HFFc6 (cell line): ENCODE data around the gene ZNF689. TPM values are rescaled to one million over a fixed set of nuclear protein-coding genes. Genes with fewer than 3 reads are reported as not detected.

Source experiments
- DNase-seq: peaks from one replicate; pipeline ENCODE4 v3.0.0-alpha.2; 2018
- H3K27ac Mint-ChIP-seq: 2 replicates; pipeline ENCODE4 v1.8.0; 2020; ENCODE audit warnings: mild to moderate bottlenecking, mixed read lengths
- H3K27me3 Mint-ChIP-seq: 2 replicates; pipeline ENCODE4 v1.8.0; 2021; ENCODE audit warnings: mild to moderate bottlenecking, moderate library complexity, mixed read lengths; ENCODE audit not compliant: insufficient read depth
- H3K36me3 Mint-ChIP-seq: 2 replicates; pipeline ENCODE4 v1.8.0; 2021; ENCODE audit warnings: low read depth, mixed read lengths
- H3K4me1 Mint-ChIP-seq: 2 replicates; pipeline ENCODE4 v1.8.0; 2020; ENCODE audit warnings: low read depth, mixed read lengths
- H3K4me3 Mint-ChIP-seq: 2 replicates; pipeline ENCODE4 v1.8.0; 2020; ENCODE audit warnings: mild to moderate bottlenecking, moderate library complexity, mixed read lengths
- H3K9me3 Mint-ChIP-seq: 2 replicates; pipeline ENCODE4 v1.8.0; 2020; ENCODE audit warnings: mild to moderate bottlenecking, mixed read lengths
- CTCF ChIP-seq: fragments of 200-600 bp; sonication (generic); IDR thresholded peaks from 2 replicates; pipeline ENCODE4 v1.5.0; 2021; ENCODE audit warnings: antibody characterized with exemption, mild to moderate bottlenecking
- total RNA-seq, 6 experiments: library from RNA; stranded (reverse); fragmentation: NEBNext Ultra II Directional; extraction: Animal tissue kit (Norgen Biotek cat#: 25700); gene quantifications; 2 replicates in 1 of 6; 3 replicates in 5 of 6; pipeline ENCODE4 v1.2.3, GENCODE V29; 2021

Gene ZNF689
- total RNA-seq, 6 experiments from 2014 or later = 6.9 to 8.7 (median 7.5) TPM

DNA sequence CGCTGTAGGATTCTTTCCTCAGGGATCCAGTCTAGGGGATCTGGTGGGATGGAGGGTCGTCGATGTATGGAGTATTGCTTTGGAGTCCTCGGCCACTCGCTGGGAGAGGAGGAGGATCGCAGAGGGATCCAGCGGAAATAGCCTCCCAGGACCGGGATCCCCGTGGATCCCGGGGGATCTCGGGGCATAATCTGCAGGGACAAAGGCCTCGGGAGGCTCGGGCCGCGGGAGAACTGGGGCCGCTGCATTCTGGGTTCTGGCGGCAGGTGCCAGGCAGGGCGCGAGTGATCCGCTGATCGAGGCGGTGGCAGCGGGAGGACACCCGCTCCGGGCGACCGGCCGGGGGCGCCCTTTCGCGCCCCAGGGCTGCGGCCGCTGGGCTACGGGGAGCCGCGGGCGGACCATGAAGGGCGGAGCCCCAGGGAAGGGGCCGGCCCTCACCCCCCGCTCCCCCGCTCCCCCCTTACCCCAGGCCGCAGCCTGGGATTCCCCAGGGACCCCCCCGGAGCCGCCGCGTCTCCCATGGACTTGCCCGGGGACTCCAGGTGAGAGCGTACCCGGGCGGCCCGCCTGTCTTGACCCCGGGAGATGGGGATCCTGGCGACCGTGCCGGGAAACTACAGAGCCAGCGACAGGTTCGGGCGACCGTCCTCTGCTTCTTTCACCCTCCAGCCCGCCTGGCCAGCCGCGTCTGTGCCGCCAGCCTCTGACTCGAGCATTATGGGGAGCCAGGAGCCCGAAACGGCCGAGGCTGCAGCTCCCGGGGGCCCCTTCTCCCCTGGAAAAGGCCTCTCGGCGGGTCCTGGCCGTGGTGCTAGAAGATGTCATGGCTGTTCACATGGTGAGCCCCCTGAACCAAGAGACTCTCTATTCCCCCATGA lies 41.2 kb upstream of the ZNF689 start:
- peak; percentile 88 for TF ChIP-seq CTCF
- H3K9me3 Mint-ChIP-seq = no peaks in the 10 kb centered on the region
- peaks cover 8% of the 10 kb centered on the region for H3K36me3 Mint-ChIP-seq
- peaks cover 24% of the 10 kb centered on the region for H3K4me1 Mint-ChIP-seq
- peak overlapping the region; percentile 94 for H3K27ac Mint-ChIP-seq
- peak; percentile 54 for DNase-seq
- H3K4me3 Mint-ChIP-seq = peak overlapping the region; percentile 99
- peaks cover 3% of the 10 kb centered on the region for H3K27me3 Mint-ChIP-seq

- H3K36me3 Mint-ChIP-seq = peaks cover 5% of the 10 kb centered on the region; the same call in 1 of the 2 replicates
- peaks cover 19% of the 10 kb centered on the region for H3K4me1 Mint-ChIP-seq
- H3K4me3 Mint-ChIP-seq = peak within 1 kb of the TSS; percentile 99
- DNase-seq = peak; percentile 99
- TF ChIP-seq CTCF = peak; percentile 76
- H3K27me3 Mint-ChIP-seq = peaks cover 3% of the 10 kb centered on the region
- no peaks in the 10 kb centered on the region for H3K9me3 Mint-ChIP-seq
- H3K27ac Mint-ChIP-seq = peak within 1 kb of the TSS; percentile 94
Measured at GRCh38 chr16:30650369-30651123, 40.4 kb upstream of the ZNF689 start, which contains the start of gene PRR14. TSS of gene PRR14 (plus strand) at chr16:30650960. CDS start at chr16:30651646, 686 bp downstream.

DNA sequence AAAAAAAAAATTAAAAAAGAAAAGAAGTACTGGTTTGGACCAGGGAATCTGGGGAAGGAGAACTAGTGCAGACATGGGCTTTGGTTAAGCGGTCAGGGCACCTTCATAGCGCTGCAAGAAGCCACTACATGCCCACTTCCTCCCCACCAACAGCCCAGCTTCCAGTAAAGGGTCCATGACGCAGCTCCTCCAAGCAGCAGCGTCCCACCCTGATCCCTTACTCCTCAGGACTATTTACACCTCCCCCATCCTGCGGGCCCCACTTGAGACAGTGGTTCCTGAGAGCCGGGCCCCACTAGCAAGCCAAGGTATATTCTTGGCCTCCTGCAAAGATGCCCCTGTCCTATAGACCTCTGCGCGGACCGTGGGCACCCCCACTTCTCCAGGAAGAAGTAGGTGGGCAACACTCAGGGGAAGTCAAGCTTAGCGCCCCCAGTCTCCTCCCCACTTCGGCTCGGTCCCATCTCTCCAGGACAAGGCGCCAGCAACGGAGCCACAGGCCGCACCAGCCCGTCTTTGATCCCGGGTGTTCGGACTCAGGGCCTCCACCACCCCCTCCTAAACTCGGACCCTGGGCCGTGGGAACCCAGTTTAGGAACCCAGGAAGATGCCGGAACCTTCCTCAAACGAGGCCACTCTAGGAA lies 39.7 kb upstream of the ZNF689 start:
- Mint-ChIP-seq H3K4me3 (peak overlapping the region; percentile 99), H3K27me3 (peaks cover 3% of the 10 kb centered on the region), H3K27ac (peak overlapping the region; percentile 94), H3K9me3 (no peaks in the 10 kb centered on the region), H3K36me3 (peaks cover 5% of the 10 kb centered on the region; the same call in 1 of the 2 replicates), H3K4me1 (peaks cover 19% of the 10 kb centered on the region)
- no peak for TF ChIP-seq CTCF
- no peak for DNase-seq

DNA sequence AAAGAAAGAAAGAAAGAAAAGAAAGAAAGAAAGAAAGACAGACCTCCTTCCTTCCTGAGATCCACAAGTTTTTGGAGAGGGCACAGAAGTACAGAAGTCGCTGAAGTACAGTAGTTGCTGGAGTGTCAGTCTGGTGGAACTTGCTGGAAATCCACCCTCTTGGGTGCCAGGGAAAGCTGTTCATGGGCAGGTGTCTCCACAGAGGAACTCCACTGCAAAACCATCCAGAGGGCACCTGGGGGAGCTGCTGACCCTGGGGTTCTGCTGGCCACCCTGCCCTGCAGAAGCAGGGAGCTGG lies 37.0 kb upstream of the ZNF689 start:
- H3K4me3 Mint-ChIP-seq = no peak overlapping the region
- H3K9me3 Mint-ChIP-seq = no peaks in the 10 kb centered on the region
- H3K27me3 Mint-ChIP-seq = peaks cover 3% of the 10 kb centered on the region
- TF ChIP-seq CTCF = no peak
- peaks cover 2% of the 10 kb centered on the region; the same call in 1 of the 2 replicates for H3K36me3 Mint-ChIP-seq
- no peak overlapping the region for H3K27ac Mint-ChIP-seq
- H3K4me1 Mint-ChIP-seq = peaks cover 10% of the 10 kb centered on the region
- no peak for DNase-seq

DNA sequence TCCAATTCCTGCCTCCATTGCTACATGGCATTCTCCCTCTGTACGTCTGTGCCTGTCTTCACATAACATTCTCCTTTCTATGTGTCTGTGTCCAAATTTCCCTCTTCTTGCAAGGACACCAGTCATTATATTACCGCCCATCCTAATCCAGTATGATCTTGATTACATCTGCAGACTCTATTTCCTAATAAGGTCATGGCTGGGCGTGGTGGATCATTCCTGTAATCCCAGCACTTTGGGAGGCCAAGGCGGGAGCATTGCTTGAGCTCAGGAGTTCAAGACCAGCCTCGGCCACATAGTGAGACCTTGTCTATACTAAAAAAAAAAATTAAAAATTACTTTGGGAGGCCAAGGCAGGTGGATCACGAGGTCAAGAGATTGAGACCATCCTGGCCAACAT lies 35.5 kb upstream of the ZNF689 start:
- Mint-ChIP-seq H3K27me3 (peaks cover 3% of the 10 kb centered on the region), H3K9me3 (no peaks in the 10 kb centered on the region), H3K36me3 (no peaks in the 10 kb centered on the region), H3K4me3 (no peak overlapping the region), H3K27ac (no peak overlapping the region), H3K4me1 (peaks cover 5% of the 10 kb centered on the region; the same call in 1 of the 2 replicates)
- DNase-seq = no peak
- TF ChIP-seq CTCF = no peak
